HepG2 (cell line): ENCODE data around the gene C9orf78.

ENCODE experiments used
- CTCF ChIP-seq: sonication (generic); formaldehyde crosslinking; IDR thresholded peaks from 2 replicates; pipeline ENCODE4 v1.5.0; 2020; ENCODE audit warnings: mild to moderate bottlenecking, missing genetic modification reagents, moderate library complexity
- FOXK1 ChIP-seq: sonication (generic); formaldehyde crosslinking; IDR thresholded peaks from 2 replicates; pipeline ENCODE4 v1.4.0; 2020; ENCODE audit warnings: low read depth, missing genetic modification reagents, borderline replicate concordance
- JUN ChIP-seq: sonication (generic); formaldehyde crosslinking; IDR thresholded peaks from 2 replicates; pipeline ENCODE4 v1.4.0; 2020; ENCODE audit warnings: mild to moderate bottlenecking, missing genetic modification reagents
- MEF2D ChIP-seq: sonication (generic); formaldehyde crosslinking; IDR thresholded peaks from 2 replicates; pipeline ENCODE4 v1.5.1; 2020; ENCODE audit warnings: mild to moderate bottlenecking, missing genetic modification reagents
- MTF2 ChIP-seq: sonication (generic); formaldehyde crosslinking; IDR thresholded peaks from 2 replicates; pipeline ENCODE4 v1.5.0; 2020; ENCODE audit warnings: missing genetic modification reagents, borderline replicate concordance
- NFE2L2 ChIP-seq: fragments of 150-350 bp; IDR thresholded peaks from 2 replicates; pipeline ENCODE4 v1.6.1; 2014; ENCODE audit warnings: low read length
- POLR2A ChIP-seq, 2 experiments: IDR thresholded peaks; 2 replicates each; pipeline ENCODE4 v1.6.1; 2011; ENCODE audit warnings: low read depth in 2 of 2, low read length in 2 of 2, mild to moderate bottlenecking in 1 of 2, moderate library complexity in 1 of 2; ENCODE audit not compliant: insufficient read depth in 1 of 2
- POLR2AphosphoS2 ChIP-seq: IDR thresholded peaks from 2 replicates; pipeline ENCODE4 v1.6.1; 2011; ENCODE audit warnings: low read depth, low read length, improper control_type of control experiment
- RARG ChIP-seq: sonication (generic); formaldehyde crosslinking; IDR thresholded peaks from 2 replicates; pipeline ENCODE4 v1.4.0; 2020; ENCODE audit warnings: low read depth, mild to moderate bottlenecking, missing genetic modification reagents
- TAF1 ChIP-seq: sonication (generic); formaldehyde crosslinking; IDR thresholded peaks from 2 replicates; pipeline ENCODE4 v1.4.0; 2020; ENCODE audit warnings: missing genetic modification reagents
- USF2 ChIP-seq, 2 experiments: sonication (generic) in 1 of 2; formaldehyde crosslinking in 1 of 2; IDR thresholded peaks; 2 replicates each; pipeline versions ENCODE4 v1.5.1 to v1.6.1; 2011 to 2020; ENCODE audit warnings: borderline replicate concordance in 1 of 2, low read depth in 1 of 2, low read length in 1 of 2, mild to moderate bottlenecking in 1 of 2, missing genetic modification reagents in 1 of 2, moderate library complexity in 1 of 2
- ZMYM2 ChIP-seq: sonication (generic); formaldehyde crosslinking; IDR thresholded peaks from 2 replicates; pipeline ENCODE4 v1.8.0; 2022; ENCODE audit warnings: mild to moderate bottlenecking, missing genetic modification reagents

GRCh38 chr9:129860653-129861446 lies 25.8 kb upstream of the C9orf78 start:
- TF ChIP-seq MEF2D (CRISPR knock-in tag) (no peak), JUN (CRISPR knock-in tag) (no peak), ZMYM2 (CRISPR knock-in tag) (no peak), POLR2AphosphoS2 (no peak), MTF2 (CRISPR knock-in tag) (no peak), TAF1 (CRISPR knock-in tag) (no peak), RARG (CRISPR knock-in tag) (no peak), NFE2L2 (no peak), USF2 (IDR thresholded peaks at IDR 0.05; ENCODE audit: low read depth, low read length) (no peak), USF2 (CRISPR knock-in tag; IDR thresholded peaks at IDR 0.05; ENCODE audit: borderline replicate concordance) (no peak), FOXK1 (CRISPR knock-in tag) (no peak), CTCF (CRISPR knock-in tag) (no peak), POLR2A (IDR thresholded peaks at IDR 0.05; ENCODE audit: insufficient read depth in 1 of 2, low read depth in 2 of 2, low read length in 2 of 2) (no peak)
